Neutrophil (primary cell): ENCODE data around the gene CACNA2D1.

Experiments
- H3K27ac ChIP-seq: fragments of 200-600 bp; sonication (generic); 2 replicates; pipeline ENCODE4 v1.5.1; 2016; ENCODE audit warnings: mild to moderate bottlenecking, moderate library complexity
- H3K27me3 ChIP-seq: fragments of 200-600 bp; sonication (generic); 2 replicates; pipeline ENCODE4 v1.6.0; 2016; ENCODE audit warnings: mild to moderate bottlenecking
- H3K36me3 ChIP-seq: fragments of 200-600 bp; sonication (generic); 2 replicates; pipeline ENCODE4 v1.5.1; 2017
- H3K4me1 ChIP-seq, 2 experiments: fragments of 200-600 bp in 1 of 2; sonication (generic) in 1 of 2; 1 replicate in 1 of 2; 2 replicates in 1 of 2; pipeline versions ENCODE4 v1.5.1 to v1.6.1; 2013 to 2016; ENCODE audit warnings: low read depth in 1 of 2, low read length in 1 of 2, mild to moderate bottlenecking in 1 of 2, moderate library complexity in 1 of 2; ENCODE audit not compliant: control insufficient read depth in 1 of 2, insufficient read depth in 1 of 2
- H3K4me3 ChIP-seq, 2 experiments: fragments of 200-600 bp in 1 of 2; sonication (generic) in 1 of 2; 1 replicate in 1 of 2; 2 replicates in 1 of 2; pipeline ENCODE4 v1.5.1; 2013 to 2016; ENCODE audit warnings: low read depth in 1 of 2, low read length in 1 of 2, mild to moderate bottlenecking in 1 of 2, moderate library complexity in 1 of 2
- H3K9me3 ChIP-seq: fragments of 200-600 bp; sonication (generic); 2 replicates; pipeline ENCODE4 v1.5.1; 2016
- CTCF ChIP-seq: fragments of 200-600 bp; sonication (generic); IDR thresholded peaks from 2 replicates; pipeline ENCODE4 v1.5.1; 2016; ENCODE audit warnings: antibody characterized with exemption

The CACNA2D1 gene

DNA sequence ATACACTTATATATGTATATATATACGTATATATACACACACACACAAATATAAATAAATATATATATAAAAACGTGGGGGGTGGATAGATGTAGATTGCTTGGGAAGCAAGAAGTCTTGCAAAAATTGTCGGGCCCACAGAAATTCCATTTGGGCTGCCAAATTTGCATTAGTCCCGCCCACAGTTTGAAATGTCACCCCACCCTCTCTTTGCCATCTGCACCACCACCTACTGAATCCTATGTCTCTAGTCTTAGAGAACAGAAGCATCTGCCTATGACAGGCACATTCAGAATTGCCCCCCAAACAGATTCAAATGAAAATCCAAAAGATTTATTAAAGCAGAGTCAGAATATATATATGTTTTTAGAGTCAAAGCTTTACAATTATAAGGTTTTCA lies 25.6 kb upstream of the CACNA2D1 start:
- H3K36me3 ChIP-seq: no peaks in the 10 kb centered on the region
- H3K4me1 ChIP-seq: no peaks in the 10 kb centered on the region
- no peak overlapping the region for H3K27ac ChIP-seq
- H3K27me3 ChIP-seq: no peaks in the 10 kb centered on the region
- no peak for TF ChIP-seq CTCF
- H3K9me3 ChIP-seq: no peaks in the 10 kb centered on the region
- no peak overlapping the region for H3K4me3 ChIP-seq

- no peaks in the 10 kb centered on the region for H3K27me3 ChIP-seq
- no peaks in the 10 kb centered on the region for H3K36me3 ChIP-seq
- no peaks in the 10 kb centered on the region for H3K4me1 ChIP-seq
- no peak overlapping the region for H3K27ac ChIP-seq
- no peak for TF ChIP-seq CTCF
- no peak overlapping the region for H3K4me3 ChIP-seq
- no peaks in the 10 kb centered on the region for H3K9me3 ChIP-seq
Measured at GRCh38 chr7:82468435-82468834, 24.9 kb upstream of the CACNA2D1 start.

DNA sequence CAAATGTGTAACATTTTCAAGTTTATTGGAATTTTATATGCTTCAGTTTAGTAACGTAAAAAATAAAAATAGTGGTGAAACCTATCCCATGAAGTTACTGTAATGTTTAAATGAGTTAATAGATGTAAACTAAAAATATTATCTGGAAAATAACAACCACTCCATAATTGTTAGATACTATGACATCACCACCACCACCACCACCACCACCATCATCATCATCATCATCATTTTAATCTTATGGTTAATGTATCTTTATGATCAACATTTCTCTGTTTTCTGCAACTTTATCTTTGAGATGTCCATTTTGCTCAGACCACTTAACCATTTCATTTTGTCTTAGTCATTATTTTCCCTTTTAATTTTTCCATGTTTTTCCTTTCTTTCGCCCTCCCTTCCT lies 23.4 kb upstream of the CACNA2D1 start:
- Histone ChIP-seq H3K4me1 (no peaks in the 10 kb centered on the region), H3K27ac (no peak overlapping the region), H3K27me3 (no peaks in the 10 kb centered on the region), H3K4me3 (no peak overlapping the region), H3K36me3 (no peaks in the 10 kb centered on the region), H3K9me3 (no peaks in the 10 kb centered on the region)
- TF ChIP-seq CTCF: no peak

GRCh38 chr7:82464372-82464771 lies 20.8 kb upstream of the CACNA2D1 start:
- no peak for TF ChIP-seq CTCF
- Histone ChIP-seq H3K27me3 (no peaks in the 10 kb centered on the region), H3K9me3 (no peaks in the 10 kb centered on the region), H3K27ac (no peak overlapping the region), H3K4me3 (no peak overlapping the region), H3K36me3 (no peaks in the 10 kb centered on the region), H3K4me1 (no peaks in the 10 kb centered on the region)

- Histone ChIP-seq H3K36me3 (no peaks in the 10 kb centered on the region), H3K4me3 (no peak overlapping the region), H3K9me3 (no peaks in the 10 kb centered on the region), H3K27me3 (no peaks in the 10 kb centered on the region), H3K4me1 (no peaks in the 10 kb centered on the region), H3K27ac (no peak overlapping the region)
- TF ChIP-seq CTCF: no peak
Measured at GRCh38 chr7:82455295-82455694, 11.7 kb upstream of the CACNA2D1 start.

GRCh38 chr7:82450759-82451158 lies 7.2 kb upstream of the CACNA2D1 start:
- Histone ChIP-seq H3K4me1 (no peaks in the 10 kb centered on the region), H3K4me3 (no peak overlapping the region), H3K27me3 (peaks cover 24% of the 10 kb centered on the region), H3K9me3 (no peaks in the 10 kb centered on the region), H3K27ac (no peak overlapping the region), H3K36me3 (no peaks in the 10 kb centered on the region)
- TF ChIP-seq CTCF: no peak
